GM12878 (cell line): Measurements from ENCODE around the gene GNB2. TPM values are rescaled to one million over a fixed set of nuclear protein-coding genes. Genes with fewer than 3 reads are reported as not detected.

Experiments
- ATAC-seq: fragments of 200-7000 bp; cut with Tn5 transposase; 3 replicates; pipeline ENCODE4 v1.9.1; 2020; ENCODE audit warnings: mild to moderate bottlenecking, moderate library complexity
- BruUV-seq: library from RNA; stranded (reverse); fragments of 400-500 nt; replicated peaks from 2 replicates; lab custom pipeline; 2021; lab: Mats Ljungman, UMichigan
- CTCF ChIA-PET: fragments of 300-600 bp; sonication (Branson Sonifier 250); formaldehyde crosslinking; extraction: SDS; loops from one replicate; lab custom pipeline; 2021; ENCODE audit warnings: inconsistent platforms; lab: Yijun Ruan, JAX
- POLR2A ChIA-PET: fragments of 350-600 bp; formaldehyde crosslinking; extraction: SDS; loops from one replicate; lab custom pipeline; 2021; ENCODE audit warnings: inconsistent platforms; lab: Charles Lee
- RAD21 ChIA-PET: fragments of 300-600 bp; sonication (Branson Sonifier 250); formaldehyde crosslinking; loops from one replicate; lab custom pipeline; 2023; ENCODE audit warnings: antibody characterized with exemption; ENCODE audit not compliant: unreplicated experiment; lab: Charles Lee
- SMC1A ChIA-PET: fragments of 300-600 bp; sonication (Branson Sonifier 250); formaldehyde crosslinking; loops from one replicate; lab custom pipeline; 2023; ENCODE audit not compliant: unreplicated experiment, uncharacterized antibody; lab: Charles Lee
- DNase-seq: peaks from one replicate; pipeline ENCODE4 v3.0.0-alpha.2; 2011; ENCODE audit warnings: low read depth, low spot score
- FAIRE-seq: peaks from 3 replicates; lab custom pipeline; 2011; peaks lifted over from hg19 to GRCh38; lab: Jason Lieb, UNC
- H2AFZ ChIP-seq: 2 replicates; pipeline ENCODE4 v1.6.0; 2011; ENCODE audit warnings: low read depth, low read length, control low read depth; ENCODE audit not compliant: control insufficient read depth
- H3K27ac ChIP-seq: 2 replicates; pipeline ENCODE4 v1.5.1; 2011; ENCODE audit warnings: control low read depth; ENCODE audit not compliant: control insufficient read depth, insufficient read depth
- H3K27me3 ChIP-seq, 2 experiments: replicated peaks in 1 of 2; 2 replicates each; pipeline versions ENCODE4 v1.6.0 to v1.6.1; 2011; ENCODE audit warnings: low read length in 1 of 2; ENCODE audit not compliant: control insufficient read depth in 2 of 2, insufficient read depth in 2 of 2
- H3K36me3 ChIP-seq, 2 experiments: 2 replicates each; pipeline ENCODE4 v1.5.1; 2011; ENCODE audit warnings: low read length in 1 of 2; ENCODE audit not compliant: control insufficient read depth in 2 of 2, insufficient read depth in 2 of 2
- H3K4me1 ChIP-seq: 2 replicates; pipeline ENCODE4 v1.6.1; 2011; ENCODE audit warnings: mild to moderate bottlenecking, low read length, moderate library complexity, mixed read lengths; ENCODE audit not compliant: control insufficient read depth, insufficient read depth
- H3K4me2 ChIP-seq: 2 replicates; pipeline ENCODE4 v1.6.0; 2011; ENCODE audit warnings: control low read depth; ENCODE audit not compliant: control insufficient read depth, insufficient read depth
- H3K4me3 ChIP-seq: fragments of 200-600 bp; sonication (generic); 2 replicates; pipeline ENCODE4 v1.5.1; 2016
- H3K79me2 ChIP-seq: 2 replicates; pipeline ENCODE4 v1.6.0; 2011; ENCODE audit warnings: low read length; ENCODE audit not compliant: control insufficient read depth, insufficient read depth
- H3K9ac ChIP-seq: 2 replicates; pipeline ENCODE4 v1.8.0; 2011; ENCODE audit warnings: low read length, control low read depth, mixed read lengths; ENCODE audit not compliant: control insufficient read depth, insufficient read depth
- H3K9me3 ChIP-seq: replicated peaks from 3 replicates; pipeline ENCODE4 v1.5.1; 2011; ENCODE audit warnings: mild to moderate bottlenecking, low read length; ENCODE audit not compliant: control insufficient read depth, insufficient read depth
- H4K20me1 ChIP-seq: 2 replicates; pipeline ENCODE4 v1.6.0; 2011; ENCODE audit not compliant: control insufficient read depth, insufficient read depth
- FOXK2 ChIP-seq: fragments of 450-650 bp; IDR thresholded peaks from 2 replicates; pipeline ENCODE4 v1.6.1; 2017; ENCODE audit warnings: mild to moderate bottlenecking, moderate library complexity
- NBN ChIP-seq: fragments of 450-650 bp; IDR thresholded peaks from 2 replicates; pipeline ENCODE4 v1.6.1; 2016
- SP1 ChIP-seq: IDR thresholded peaks from one replicate; pipeline ENCODE4 v1.6.1; 2011; ENCODE audit warnings: low read depth, low read length
- ZNF217 ChIP-seq: fragments of 450-650 bp; IDR thresholded peaks from 2 replicates; pipeline ENCODE4 v1.6.1; 2017; ENCODE audit warnings: antibody characterized with exemption, mild to moderate bottlenecking
- ZNF274 ChIP-seq: IDR thresholded peaks from one replicate; pipeline ENCODE4 v1.8.0; 2011; ENCODE audit not compliant: insufficient read length, insufficient read depth
- WGBS: methylation state at CpG from one replicate; pipeline ENCODE4 v1.1.6; 2016; ENCODE audit warnings: low lambda C conversion rate; ENCODE audit not compliant: insufficient replicate concordance, insufficient coverage; ENCODE audit errors: missing lambda C conversion rate; 5-methylcytosine and 5-hydroxymethylcytosine counted together
- in situ Hi-C: fragments of 300-500 bp; cut with MboI; formaldehyde crosslinking; loops from 9 replicates; pipeline ENCODE4 v1.14.3; 2018; ENCODE audit warnings: mixed read lengths
- intact Hi-C: fragments of 100-400 bp; cut with micrococcal nuclease; formaldehyde crosslinking; loops from one replicate; pipeline ENCODE4 v1.14.2; 2022; ENCODE audit not compliant: unreplicated experiment
- polyA plus RNA-seq, 11 experiments: library from polyadenylated mRNA; depleted of rRNA in 4 of 11; unstranded in 6 of 11; stranded (reverse) in 5 of 11; fragments of >200 nt; fragmentation: Nextera tagmentation in 4 of 11; fragmentation: Illumina TruSeq in 1 of 11; extraction: Ambion mirVana in 4 of 11; extraction: Trizol in 1 of 11; gene quantifications; 1 replicate in 1 of 11; 2 replicates in 10 of 11; pipeline versions ENCODE4 v1.2.1 to v1.2.3, GENCODE V29; 2011 to 2016; ENCODE audit warnings: inconsistent platforms in 2 of 11, missing spikeins in 2 of 11, low read depth in 1 of 11
- total RNA-seq, 4 experiments: library from RNA; depleted of rRNA in 3 of 4; stranded (reverse); fragments of >200 nt in 3 of 4; fragmentation: Illumina TruSeq in 1 of 4; extraction: Trizol in 1 of 4; gene quantifications; 2 replicates each; pipeline versions ENCODE4 v1.2.1 to v1.2.3, GENCODE V29; 2013 to 2021

Gene GNB2
- total and polyA plus RNA-seq, 10 of the 15 experiments (the other 5 are each of a cell fraction or from before 2014, with no cell fraction given) = 0.35 to 175 (median 59.7) TPM

GRCh38 chr7:100692578-100692961 is 19.0 kb downstream of the GNB2 start:
- H3K9ac ChIP-seq = peak overlapping the region; percentile 81
- H3K4me1 ChIP-seq = peaks cover 41% of the 10 kb centered on the region
- peak overlapping the region; percentile 87 for H3K4me2 ChIP-seq
- RAD21 ChIA-PET = interaction anchor here (0.7 to 5.8 kb wide), 11 partner anchors 13 to 161 kb away, joined by 3 to 56 read pairs (median 5); partner anchors contain the start of genes FBXO24, MOSPD3 and POP7
- DNase-seq (no peak), ATAC-seq (no peak), FAIRE-seq (no peak)
- no peaks in the 10 kb centered on the region for H3K9me3 ChIP-seq
- in situ Hi-C loops (loop anchor here (25.0 kb wide), 1 partner anchor 230 kb away; the partner anchor contains the start of gene SPACDR), intact Hi-C loops (loop anchor here (5.0 to 10.0 kb wide), 3 partner anchors 60 to 218 kb away; partner anchors contain the start of gene TSC22D4)
- POLR2A ChIA-PET = interaction anchor here (0.7 to 3.3 kb wide), 4 partner anchors 11 to 133 kb away, joined by 5 to 26 read pairs (median 5); partner anchors contain the start of genes MOSPD3 and POP7
- TF ChIP-seq ZNF274 = no peak
- TF ChIP-seq SP1 = no peak
- no peak for TF ChIP-seq NBN
- no peak for TF ChIP-seq FOXK2
- no peak for TF ChIP-seq ZNF217
- H3K79me2 ChIP-seq = peaks cover 52% of the 10 kb centered on the region
- H3K27ac ChIP-seq = peak overlapping the region; percentile 74; the same call in 1 of the 2 replicates
- no peak overlapping the region for H2AFZ ChIP-seq
- H3K36me3 ChIP-seq = peaks cover 0 to 8% of the 10 kb centered on the region in 2 experiments; a peak in 3 of 4 replicates
- H3K27me3 ChIP-seq = no peaks in the 10 kb centered on the region
- H3K4me3 ChIP-seq = peak overlapping the region; percentile 95
- WGBS = 75% methylated on average over 6 of the region's 6 CpGs
- CTCF ChIA-PET = interaction anchor here (0.7 to 8.6 kb wide), 25 partner anchors 13 to 544 kb away, joined by 3 to 134 read pairs (median 4); partner anchors contain the start of genes FBXO24, GNB2, LAMTOR4 and LRCH4
- no TSS peak for BruUV-seq
- no peaks in the 10 kb centered on the region for H4K20me1 ChIP-seq
- SMC1A ChIA-PET = interaction anchor here (0.9 to 2.8 kb wide), 14 partner anchors 12 to 161 kb away, joined by 3 to 13 read pairs (median 4); partner anchors contain the start of genes FBXO24, LRCH4, MOSPD3 and POP7
